Nucleus accumbens (tissue), 56 donors: Measurements from ENCODE around the gene NOTCH4.
A peak's percentile ranks its signal among the peaks of the same experiment; 100 is the strongest.

Source experiments
- DNase-seq, 56 donors: peaks; one replicate each; lab custom pipeline; 2025; lab: John Stamatoyannopoulos, UW

Gene NOTCH4

GRCh38 chr6:32168807-32169591 lies 54.9 kb downstream of the NOTCH4 start:
- no peak for DNase-seq

- DNase-seq: no peak
Measured at GRCh38 chr6:32168350-32168749, 55.5 kb downstream of the NOTCH4 start.

- no peak for DNase-seq
Measured at GRCh38 chr6:32167761-32168262, 56.1 kb downstream of the NOTCH4 start.

GRCh38 chr6:32167154-32167760 lies 56.6 kb downstream of the NOTCH4 start:
- DNase-seq: no peak

GRCh38 chr6:32166411-32167061 lies 57.3 kb downstream of the NOTCH4 start:
- no peak for DNase-seq

- no peak for DNase-seq
Measured at GRCh38 chr6:32164295-32164694, 59.6 kb downstream of the NOTCH4 start, which contains the start of gene EGFL8. TSS of gene EGFL8 (plus strand) at chr6:32164595. CDS start at chr6:32166166, 1,571 bp downstream.

- peak in 22 of 56 donors; percentile 6 to 65 (median 41) for DNase-seq
Measured at GRCh38 chr6:32163559-32164258, 60.2 kb downstream of the NOTCH4 start.

GRCh38 chr6:32158052-32158451 lies 65.8 kb downstream of the NOTCH4 start:
- DNase-seq: no peak

GRCh38 chr6:32156891-32157290 lies 67.0 kb downstream of the NOTCH4 start:
- no peak for DNase-seq

GRCh38 chr6:32154514-32155161 lies 69.2 kb downstream of the NOTCH4 start:
- peak in 38 of 56 donors; percentile 26 to 80 (median 57) for DNase-seq

- peak; percentile 41 to 96 (median 86) for DNase-seq
Measured at GRCh38 chr6:32153564-32154513, 70.0 kb downstream of the NOTCH4 start, which contains the start of gene PPT2. TSS of gene PPT2 (plus strand) at chr6:32154141. CDS start at chr6:32154595, 454 bp downstream.

GRCh38 chr6:32152769-32153563 lies 70.9 kb downstream of the NOTCH4 start:
- peak in 20 of 56 donors; percentile 7 to 60 (median 44) for DNase-seq

- DNase-seq: peak in 33 of 56 donors; percentile 12 to 75 (median 40)
Measured at GRCh38 chr6:32151863-32152768, 71.8 kb downstream of the NOTCH4 start, which contains the start of gene PRRT1. TSS of gene PRRT1 (minus strand) at chr6:32151939. CDS start at chr6:32151827, 112 bp downstream.

- DNase-seq: peak in 17 of 56 donors; percentile 13 to 57 (median 35)
Measured at GRCh38 chr6:32151181-32151862, 72.5 kb downstream of the NOTCH4 start.

- DNase-seq: peak in 1 of 56 donors; percentile 10
Measured at GRCh38 chr6:32149932-32150870, 73.7 kb downstream of the NOTCH4 start.
